ENCODE measurements around the gene AGAP3. TPM values are rescaled to one million over a fixed set of nuclear protein-coding genes. Genes with fewer than 3 reads are reported as not detected.

AGAP3 gene
- total RNA-seq, 2 donors from 2014 or later = 52.1 to 62.8 TPM

GRCh38 chr7:151101621-151102396 lies 15.5 kb downstream of the AGAP3 start:
- ATAC-seq (ENCODE audit: insufficient number of reproducible peaks, low FRiP score, low read depth) = no peak
- H3K27me3 ChIP-seq (replicated peaks; ENCODE audit: insufficient read depth) = no peaks in the 10 kb centered on the region
- TF ChIP-seq CTCF (IDR thresholded peaks at IDR 0.05) = no peak

GRCh38 chr7:151102991-151103390 lies 16.7 kb downstream of the AGAP3 start:
- no peak overlapping the region for H3K4me3 ChIP-seq
- no peaks in the 10 kb centered on the region for H3K36me3 ChIP-seq
- TF ChIP-seq CTCF (IDR thresholded peaks at IDR 0.05) = no peak
- no peaks in the 10 kb centered on the region for H3K27me3 ChIP-seq (replicated peaks; ENCODE audit: insufficient read depth)
- DNase-seq (ENCODE audit: low spot score) (no peak), ATAC-seq (ENCODE audit: insufficient number of reproducible peaks, low FRiP score, low read depth) (no peak)
- no peak overlapping the region for H3K27ac ChIP-seq
- H3K9me3 ChIP-seq = no peaks in the 10 kb centered on the region
- H3K4me1 ChIP-seq (ENCODE audit: control insufficient read depth in 1 of 2, low read depth in 2 of 2) = no peaks in the 10 kb centered on the region

More at GRCh38 chr7:151101621-151102396, 15.5 kb downstream of the AGAP3 start:
- Histone ChIP-seq H3K36me3 (no peaks in the 10 kb centered on the region), H3K27ac (no peak overlapping the region), H3K9me3 (no peaks in the 10 kb centered on the region), H3K4me1 (ENCODE audit: control insufficient read depth in 1 of 2, low read depth in 2 of 2) (no peaks in the 10 kb centered on the region), H3K4me3 (no peak overlapping the region)
- no peak for DNase-seq (ENCODE audit: low spot score)

GRCh38 chr7:151103973-151104372 lies 17.7 kb downstream of the AGAP3 start:
- Histone ChIP-seq H3K9me3 (no peaks in the 10 kb centered on the region), H3K27ac (no peak overlapping the region), H3K27me3 (replicated peaks; ENCODE audit: insufficient read depth) (no peaks in the 10 kb centered on the region), H3K4me1 (ENCODE audit: control insufficient read depth in 1 of 2, low read depth in 2 of 2) (no peaks in the 10 kb centered on the region), H3K4me3 (no peak overlapping the region), H3K36me3 (no peaks in the 10 kb centered on the region)
- TF ChIP-seq CTCF (IDR thresholded peaks at IDR 0.05) = no peak
- ATAC-seq (ENCODE audit: insufficient number of reproducible peaks, low FRiP score, low read depth) (no peak), DNase-seq (ENCODE audit: low spot score) (no peak)

GRCh38 chr7:151104411-151105235 lies 18.3 kb downstream of the AGAP3 start:
- no peaks in the 10 kb centered on the region for H3K36me3 ChIP-seq
- no peak overlapping the region for H3K27ac ChIP-seq
- no peak overlapping the region for H3K4me3 ChIP-seq
- H3K4me1 ChIP-seq (ENCODE audit: control insufficient read depth in 1 of 2, low read depth in 2 of 2) = no peaks in the 10 kb centered on the region
- no peak for DNase-seq (ENCODE audit: low spot score)
- TF ChIP-seq CTCF (IDR thresholded peaks at IDR 0.05) = no peak
- ATAC-seq (ENCODE audit: insufficient number of reproducible peaks, low FRiP score, low read depth) = no peak
- no peaks in the 10 kb centered on the region for H3K27me3 ChIP-seq (replicated peaks; ENCODE audit: insufficient read depth)
- no peaks in the 10 kb centered on the region for H3K9me3 ChIP-seq

GRCh38 chr7:151107882-151108281 lies 21.6 kb downstream of the AGAP3 start:
- H3K4me3 ChIP-seq = no peak overlapping the region
- no peak for DNase-seq (ENCODE audit: low spot score)
- no peaks in the 10 kb centered on the region for H3K9me3 ChIP-seq
- no peak for TF ChIP-seq CTCF (IDR thresholded peaks at IDR 0.05)
- no peak overlapping the region for H3K27ac ChIP-seq
- no peaks in the 10 kb centered on the region for H3K27me3 ChIP-seq (replicated peaks; ENCODE audit: insufficient read depth)
- H3K4me1 ChIP-seq (ENCODE audit: control insufficient read depth in 1 of 2, low read depth in 2 of 2) = peaks cover 0 to 6% of the 10 kb centered on the region in 2 donors
- no peaks in the 10 kb centered on the region for H3K36me3 ChIP-seq
- ATAC-seq (ENCODE audit: insufficient number of reproducible peaks, low FRiP score, low read depth) = no peak

Measured in thoracic aorta (tissue), 2 donors.